ENCODE data around the gene MYL10. TPM values are rescaled to one million over a fixed set of nuclear protein-coding genes. Genes with fewer than 3 reads are reported as not detected.

The MYL10 gene
- total and polyA plus RNA-seq, 10 of the 15 experiments (the other 5 are each of a cell fraction or from before 2014, with no cell fraction given), result not detected

DNA sequence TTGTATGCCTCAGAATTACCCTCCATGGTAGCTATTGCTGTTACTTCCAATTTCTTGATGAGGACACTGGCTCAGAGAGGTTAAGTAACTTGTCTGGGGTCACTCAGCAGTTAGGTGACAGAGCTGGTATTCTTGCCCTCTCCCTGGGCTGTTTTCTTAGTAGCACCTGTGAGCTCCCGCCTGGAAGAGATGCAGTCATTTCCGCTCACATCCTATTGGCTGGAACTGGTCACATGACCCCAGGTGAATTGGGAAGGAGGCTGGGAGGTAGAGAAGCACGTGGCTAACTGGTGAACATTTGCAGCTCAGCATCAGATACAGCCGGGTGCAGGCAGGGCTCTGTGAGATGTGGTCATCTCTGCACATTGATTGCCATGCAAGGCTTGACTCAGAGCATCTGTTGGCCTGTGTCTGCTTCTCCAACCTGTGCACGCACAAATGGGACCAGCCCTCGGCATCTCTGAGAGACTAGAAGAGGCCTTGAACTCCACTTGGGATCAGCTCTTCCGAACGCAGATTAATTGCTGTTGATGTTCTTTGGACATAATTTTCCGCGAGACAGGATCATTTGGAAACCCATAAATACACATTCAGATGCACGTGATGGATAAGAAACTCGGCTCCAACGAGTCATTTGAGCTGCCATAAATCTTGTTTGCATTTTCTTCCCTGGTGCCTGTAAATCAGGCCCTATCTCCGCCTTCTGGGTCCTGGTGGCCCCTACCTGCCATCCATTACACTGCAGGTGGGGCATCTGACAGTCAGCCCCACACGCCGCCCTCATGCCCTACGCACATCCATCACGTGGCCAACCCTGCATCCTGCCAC is 42.8 kb downstream of the MYL10 start (continued):
- no peak for TF ChIP-seq IKZF2 (IDR thresholded peaks at IDR 0.05)
- no peak for TF ChIP-seq CHD1 (IDR thresholded peaks at IDR 0.05; ENCODE audit: low read depth, low read length)

DNA sequence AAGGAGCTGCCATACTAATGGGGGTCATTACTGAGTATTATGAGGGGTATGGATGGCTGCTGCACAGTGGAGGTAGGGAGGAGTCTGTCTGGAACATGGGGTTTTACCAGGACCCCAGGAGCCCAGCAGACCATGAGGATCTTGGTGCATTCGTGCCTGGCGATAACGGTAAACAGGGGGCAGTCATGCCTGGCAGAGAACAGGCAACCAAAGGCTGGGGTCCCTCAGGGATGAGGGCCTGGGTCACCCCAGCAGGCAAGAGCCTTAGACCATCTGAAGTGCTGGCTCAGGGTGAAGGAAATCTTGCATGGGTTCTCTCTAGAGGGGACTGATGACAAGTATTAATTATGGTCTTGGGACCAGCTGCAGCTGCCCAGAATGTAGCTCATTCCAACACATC is 46.1 kb downstream of the MYL10 start:
- no peak overlapping the region for H3K27ac ChIP-seq (ENCODE audit: control insufficient read depth, insufficient read depth)
- ATAC-seq (no peak), FAIRE-seq (no peak), DNase-seq (ENCODE audit: low read depth, low spot score) (no peak)
- H2AFZ ChIP-seq (ENCODE audit: control insufficient read depth, low read depth, low read length), result no peak overlapping the region
- H3K36me3 ChIP-seq (ENCODE audit: control insufficient read depth in 2 of 2, insufficient read depth in 2 of 2, low read length in 1 of 2), result no peaks in the 10 kb centered on the region
- no peaks in the 10 kb centered on the region for H3K27me3 ChIP-seq (replicated peaks in 1 of 2; ENCODE audit: control insufficient read depth in 2 of 2, insufficient read depth in 2 of 2, low read length in 1 of 2)
- WGBS (ENCODE audit: insufficient coverage, insufficient replicate concordance, low lambda C conversion rate, missing lambda C conversion rate), result 0% methylated on average over 3 of the region's 3 CpGs
- no TSS peak for BruUV-seq (replicated peaks)
- intact Hi-C loops (cut with micrococcal nuclease; ENCODE audit: unreplicated experiment), result no loop called here
- ChIA-PET CTCF (interaction anchor here (0.5 kb wide), 1 partner anchor 180 kb away, joined by 3 read pairs; no protein-coding TSS in a partner anchor), SMC1A (ENCODE audit: uncharacterized antibody, unreplicated experiment) (no interaction called here), POLR2A (no interaction called here), RAD21 (ENCODE audit: unreplicated experiment) (no interaction called here)
- no peak overlapping the region for H3K9ac ChIP-seq (ENCODE audit: control insufficient read depth, insufficient read depth, low read length)
- H4K20me1 ChIP-seq (ENCODE audit: control insufficient read depth, insufficient read depth), result no peaks in the 10 kb centered on the region
- H3K4me1 ChIP-seq (ENCODE audit: control insufficient read depth, insufficient read depth, low read length), result no peaks in the 10 kb centered on the region
- in situ Hi-C loops (cut with MboI), result no loop called here
- no peak overlapping the region for H3K4me3 ChIP-seq
- H3K4me2 ChIP-seq (ENCODE audit: control insufficient read depth, insufficient read depth), result no peak overlapping the region
- H3K79me2 ChIP-seq (ENCODE audit: control insufficient read depth, insufficient read depth, low read length), result no peaks in the 10 kb centered on the region
- no peaks in the 10 kb centered on the region; the same call in 2 of the 3 replicates for H3K9me3 ChIP-seq (replicated peaks; ENCODE audit: control insufficient read depth, insufficient read depth, low read length)
- TF ChIP-seq SUPT20H (IDR thresholded peaks at IDR 0.05; ENCODE audit: borderline replicate concordance, control insufficient read depth, low read depth, low read length) (no peak), SIX5 (IDR thresholded peaks at IDR 0.05; ENCODE audit: low read depth, low read length, severe bottlenecking) (no peak), SMAD1 (IDR thresholded peaks at IDR 0.05; ENCODE audit: low read depth, partially characterized antibody) (no peak), PAX8 (IDR thresholded peaks at IDR 0.05) (no peak), CUX1 (IDR thresholded peaks at IDR 0.05; ENCODE audit: insufficient replicate concordance, low read depth, low read length) (no peak)
- TF ChIP-seq, protein P1, sequence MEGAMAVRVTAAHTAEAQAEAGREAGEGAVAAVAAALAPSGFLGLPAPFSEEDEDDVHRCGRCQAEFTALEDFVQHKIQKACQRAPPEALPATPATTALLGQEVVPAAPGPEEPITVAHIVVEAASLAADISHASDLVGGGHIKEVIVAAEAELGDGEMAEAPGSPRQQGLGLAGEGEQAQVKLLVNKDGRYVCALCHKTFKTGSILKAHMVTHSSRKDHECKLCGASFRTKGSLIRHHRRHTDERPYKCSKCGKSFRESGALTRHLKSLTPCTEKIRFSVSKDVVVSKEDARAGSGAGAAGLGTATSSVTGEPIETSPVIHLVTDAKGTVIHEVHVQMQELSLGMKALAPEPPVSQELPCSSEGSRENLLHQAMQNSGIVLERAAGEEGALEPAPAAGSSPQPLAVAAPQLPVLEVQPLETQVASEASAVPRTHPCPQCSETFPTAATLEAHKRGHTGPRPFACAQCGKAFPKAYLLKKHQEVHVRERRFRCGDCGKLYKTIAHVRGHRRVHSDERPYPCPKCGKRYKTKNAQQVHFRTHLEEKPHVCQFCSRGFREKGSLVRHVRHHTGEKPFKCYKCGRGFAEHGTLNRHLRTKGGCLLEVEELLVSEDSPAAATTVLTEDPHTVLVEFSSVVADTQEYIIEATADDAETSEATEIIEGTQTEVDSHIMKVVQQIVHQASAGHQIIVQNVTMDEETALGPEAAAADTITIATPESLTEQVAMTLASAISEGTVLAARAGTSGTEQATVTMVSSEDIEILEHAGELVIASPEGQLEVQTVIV (IDR thresholded peaks at IDR 0.05; ENCODE audit: borderline replicate concordance, partially characterized antibody), result no peak
- TF ChIP-seq, protein P2, sequence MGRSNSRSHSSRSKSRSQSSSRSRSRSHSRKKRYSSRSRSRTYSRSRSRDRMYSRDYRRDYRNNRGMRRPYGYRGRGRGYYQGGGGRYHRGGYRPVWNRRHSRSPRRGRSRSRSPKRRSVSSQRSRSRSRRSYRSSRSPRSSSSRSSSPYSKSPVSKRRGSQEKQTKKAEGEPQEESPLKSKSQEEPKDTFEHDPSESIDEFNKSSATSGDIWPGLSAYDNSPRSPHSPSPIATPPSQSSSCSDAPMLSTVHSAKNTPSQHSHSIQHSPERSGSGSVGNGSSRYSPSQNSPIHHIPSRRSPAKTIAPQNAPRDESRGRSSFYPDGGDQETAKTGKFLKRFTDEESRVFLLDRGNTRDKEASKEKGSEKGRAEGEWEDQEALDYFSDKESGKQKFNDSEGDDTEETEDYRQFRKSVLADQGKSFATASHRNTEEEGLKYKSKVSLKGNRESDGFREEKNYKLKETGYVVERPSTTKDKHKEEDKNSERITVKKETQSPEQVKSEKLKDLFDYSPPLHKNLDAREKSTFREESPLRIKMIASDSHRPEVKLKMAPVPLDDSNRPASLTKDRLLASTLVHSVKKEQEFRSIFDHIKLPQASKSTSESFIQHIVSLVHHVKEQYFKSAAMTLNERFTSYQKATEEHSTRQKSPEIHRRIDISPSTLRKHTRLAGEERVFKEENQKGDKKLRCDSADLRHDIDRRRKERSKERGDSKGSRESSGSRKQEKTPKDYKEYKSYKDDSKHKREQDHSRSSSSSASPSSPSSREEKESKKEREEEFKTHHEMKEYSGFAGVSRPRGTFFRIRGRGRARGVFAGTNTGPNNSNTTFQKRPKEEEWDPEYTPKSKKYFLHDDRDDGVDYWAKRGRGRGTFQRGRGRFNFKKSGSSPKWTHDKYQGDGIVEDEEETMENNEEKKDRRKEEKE (IDR thresholded peaks at IDR 0.05), result no peak
